Daoy (cell line): Measurements from ENCODE around the gene OTOP1. TPM values are rescaled to one million over a fixed set of nuclear protein-coding genes. Genes with fewer than 3 reads are reported as not detected.
"Not testable (repeated sequence)": the region's sequence is repeated elsewhere in the genome, so short reads cannot be mapped to it uniquely, and the experiment has no call there.

Experiments
- DNase-seq: peaks from one replicate; pipeline ENCODE4 v3.0.0-alpha.2; 2015; ENCODE audit warnings: low read depth
- total RNA-seq: library from RNA; depleted of rRNA; stranded (reverse); fragments of >200 nt; shearing (Covaris generic); gene quantifications from 2 replicates; pipeline ENCODE4 v1.2.3, GENCODE V29; 2014

Gene OTOP1
- total RNA-seq, 1 experiment from 2014 or later = not detected

- no peak for DNase-seq
Measured at GRCh38 chr4:4233610-4234009, 6.9 kb upstream of the OTOP1 start.

DNA sequence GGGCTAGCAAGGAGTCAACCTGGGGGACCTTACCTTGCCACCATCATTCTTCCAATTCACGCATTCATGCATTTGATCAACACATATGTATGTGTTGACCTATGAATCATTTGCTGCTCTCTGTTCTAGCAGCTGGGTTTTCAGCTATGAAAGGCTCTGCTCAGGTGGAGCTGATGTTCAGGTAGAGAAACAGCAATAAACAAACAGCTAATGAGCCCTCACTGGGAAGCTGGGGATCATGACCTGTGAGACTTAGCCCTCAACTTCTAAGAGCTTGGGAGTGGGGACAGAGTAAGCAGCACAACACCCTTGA is 1.6 kb upstream of the OTOP1 start:
- no peak for DNase-seq

- no peak for DNase-seq
Measured at GRCh38 chr4:4227510-4228355, 1.0 kb upstream of the OTOP1 start.

- DNase-seq = no peak
Measured at GRCh38 chr4:4225915-4226605, 669 bp downstream of the OTOP1 start.

GRCh38 chr4:4217113-4217512 is 9.6 kb downstream of the OTOP1 start:
- peak; percentile 19 for DNase-seq

DNA sequence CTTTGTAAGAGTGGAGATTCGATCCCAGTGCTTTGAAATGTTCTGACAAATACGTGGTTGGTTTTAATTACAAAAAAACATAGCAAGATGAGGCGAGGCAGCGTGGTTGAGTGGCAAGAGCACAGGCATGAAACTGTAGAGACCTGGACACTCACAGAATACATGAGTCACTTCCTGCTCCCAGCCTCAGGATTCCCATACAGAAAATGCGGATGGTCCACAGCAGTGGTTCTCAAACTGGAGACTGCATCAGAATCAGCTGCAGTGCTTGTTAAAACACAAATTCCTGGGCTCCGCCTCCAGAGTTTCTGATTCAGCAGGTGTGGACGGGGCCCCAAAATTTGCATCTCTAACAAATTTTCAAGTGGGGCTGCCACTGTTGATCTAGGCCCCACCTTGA is 10.1 kb downstream of the OTOP1 start:
- DNase-seq = peak; percentile 75

DNA sequence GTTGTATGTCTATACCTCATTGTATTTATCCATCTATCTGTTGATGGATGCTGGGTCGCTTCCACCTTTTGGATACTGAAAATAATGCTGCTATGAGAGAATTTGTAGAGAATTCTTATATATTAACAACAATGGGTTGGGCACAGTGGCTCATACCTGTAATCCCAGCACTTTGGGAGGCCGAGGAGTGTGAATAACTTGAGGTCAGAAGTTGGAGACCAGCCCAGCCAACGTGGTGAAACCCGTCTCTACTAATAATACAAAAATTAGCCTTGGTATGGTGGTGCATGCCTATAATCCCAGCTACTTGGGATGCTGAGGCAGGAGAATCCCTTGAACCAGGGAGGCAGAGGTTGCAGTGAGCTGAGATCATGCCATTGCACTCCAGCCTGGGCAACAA is 13.1 kb downstream of the OTOP1 start:
- not testable (repeated sequence) for DNase-seq

DNA sequence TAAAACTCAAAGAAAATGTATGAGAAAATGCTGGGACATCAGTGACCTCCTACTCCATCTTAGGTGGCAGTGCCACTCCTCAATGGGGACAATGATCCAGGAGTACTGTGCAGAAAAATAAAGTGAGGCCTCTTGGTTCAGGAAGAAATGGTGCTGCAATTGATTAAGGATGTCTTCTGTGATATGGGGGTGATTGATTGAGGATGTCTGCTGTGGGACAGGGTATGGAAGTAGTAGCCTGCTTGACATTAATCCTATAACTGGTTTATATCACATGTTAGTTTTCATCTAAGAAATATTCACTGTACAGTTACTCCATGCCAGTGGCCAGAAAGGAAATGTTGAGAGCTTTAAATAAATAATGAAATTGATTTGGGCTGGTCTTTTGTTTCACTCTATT is 20.5 kb downstream of the OTOP1 start:
- no peak for DNase-seq

DNA sequence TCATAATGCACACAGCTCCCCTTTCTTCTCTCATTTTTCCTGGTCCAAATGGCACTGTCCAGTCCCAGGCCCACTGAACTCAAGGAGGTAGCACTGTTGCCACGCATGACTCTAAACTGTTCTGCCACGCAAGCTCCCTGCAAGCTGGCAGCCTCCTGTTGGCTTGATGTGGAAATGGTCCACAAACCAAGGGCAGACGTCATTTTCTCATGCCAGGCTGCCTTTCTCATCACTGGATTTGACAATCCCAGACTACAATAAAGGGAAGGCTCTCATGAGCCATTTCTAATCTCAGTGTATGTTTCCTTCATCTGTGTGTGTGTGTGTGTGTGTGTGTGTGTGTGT is 22.4 kb downstream of the OTOP1 start:
- no peak for DNase-seq

DNA sequence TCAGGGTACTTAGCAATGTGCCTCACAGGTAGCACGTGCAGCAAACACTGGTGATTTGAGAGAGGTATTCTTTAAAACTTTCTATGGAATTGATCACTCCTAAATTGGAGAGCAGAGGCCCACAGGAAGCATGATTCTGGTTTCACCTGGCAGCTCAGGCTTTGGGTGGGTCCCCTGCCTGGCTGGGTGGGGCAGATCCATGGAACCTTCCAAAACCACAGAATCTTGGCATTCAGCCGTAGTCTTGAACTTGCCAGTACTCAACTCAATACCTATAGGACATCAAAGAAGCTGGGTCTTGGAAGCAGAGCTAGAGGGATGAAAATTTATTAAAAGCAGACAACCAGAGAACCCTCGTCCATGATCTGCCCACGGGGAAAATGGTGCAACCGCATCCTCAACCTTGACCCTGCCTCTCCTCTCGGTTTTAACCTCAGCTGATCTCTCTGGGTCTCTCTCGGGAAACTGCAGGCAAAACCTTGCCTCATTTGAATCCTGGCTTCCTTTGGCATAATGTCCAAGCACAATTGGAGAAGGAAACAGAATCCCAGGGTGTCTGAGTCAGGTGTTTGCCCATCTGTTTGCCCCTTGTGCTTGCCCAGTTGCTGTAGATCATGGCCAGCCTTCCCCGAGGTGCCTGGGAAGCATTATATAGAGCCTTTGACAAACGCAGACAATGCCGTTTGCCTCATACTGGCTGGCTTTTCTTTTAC is 22.9 kb downstream of the OTOP1 start:
- no peak for DNase-seq

GRCh38 chr4:4202510-4202909 is 24.2 kb downstream of the OTOP1 start:
- DNase-seq = peak; percentile 19

DNA sequence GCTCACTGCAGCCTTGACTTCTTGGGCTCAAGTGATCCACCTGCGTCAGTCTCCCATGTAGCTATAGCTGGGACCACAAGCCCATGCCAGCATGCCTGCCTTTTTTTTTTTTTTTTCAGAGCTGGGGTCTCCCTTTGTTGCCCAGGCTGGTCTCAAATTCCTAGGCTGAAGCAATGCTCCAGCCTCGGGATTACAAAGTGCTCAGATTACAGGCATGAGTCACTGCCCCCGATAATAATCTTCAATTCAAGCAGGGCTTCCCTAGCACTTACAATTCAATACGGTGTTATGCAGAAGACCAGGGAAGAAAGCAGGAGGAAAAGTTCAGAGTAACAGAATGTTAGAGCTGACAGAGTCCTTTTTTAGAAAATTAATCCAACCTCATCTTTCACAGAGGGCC is 26.1 kb downstream of the OTOP1 start:
- peak; percentile 16 for DNase-seq

- no peak for DNase-seq
Measured at GRCh38 chr4:4195354-4195753, 31.4 kb downstream of the OTOP1 start.

DNA sequence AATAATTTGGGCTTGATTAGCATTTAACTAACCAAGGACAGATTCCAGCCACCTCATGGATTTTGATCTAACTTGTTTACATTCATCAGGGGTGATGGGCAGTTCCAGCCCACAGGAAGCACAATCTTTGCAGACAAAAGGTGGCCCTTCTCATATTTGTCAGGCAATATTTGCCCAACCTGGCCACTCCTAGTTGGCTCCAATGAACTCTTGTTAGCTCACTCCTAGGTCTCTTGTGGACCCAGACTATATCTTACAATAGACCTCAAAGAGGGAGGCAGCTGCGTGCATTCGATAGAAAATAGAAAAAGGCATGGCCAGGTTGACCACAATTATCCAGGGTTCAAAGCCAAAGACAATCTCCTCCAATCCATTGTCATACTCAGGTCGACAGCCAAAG is 38.2 kb downstream of the OTOP1 start:
- DNase-seq = not testable (repeated sequence)

GRCh38 chr4:4185528-4185927 is 41.2 kb downstream of the OTOP1 start:
- DNase-seq = no peak

- DNase-seq = peak; percentile 39
Measured at GRCh38 chr4:4182835-4183568, 43.7 kb downstream of the OTOP1 start.

DNA sequence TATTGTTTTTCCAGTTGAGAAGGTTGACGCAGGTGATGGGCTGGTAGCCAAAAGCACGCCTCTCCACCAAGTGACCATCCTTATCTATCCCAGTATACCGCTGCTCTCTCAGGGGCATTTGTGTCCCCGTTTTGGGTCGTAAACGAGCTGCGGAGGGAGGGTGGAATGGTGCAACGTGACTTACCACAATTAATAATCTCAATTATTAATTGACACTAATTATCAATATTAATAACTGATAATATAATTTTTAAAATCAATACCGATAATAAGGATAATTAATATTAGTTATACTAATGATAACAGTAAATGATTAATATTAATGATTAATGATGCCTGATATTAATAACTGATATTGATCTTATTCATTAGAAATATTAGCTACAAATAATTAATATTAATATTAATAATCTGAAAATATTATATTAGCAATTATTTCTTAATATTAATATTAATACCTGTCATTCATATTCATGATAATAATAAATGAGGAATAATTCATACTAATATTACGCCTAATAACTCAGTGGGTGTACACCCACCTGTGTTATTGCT is 56.1 kb downstream of the OTOP1 start:
- DNase-seq = no peak

GRCh38 chr4:4167981-4168780 is 58.5 kb downstream of the OTOP1 start:
- DNase-seq = not testable (repeated sequence)

GRCh38 chr4:4166986-4167385 is 59.7 kb downstream of the OTOP1 start:
- DNase-seq = not testable (repeated sequence)

DNA sequence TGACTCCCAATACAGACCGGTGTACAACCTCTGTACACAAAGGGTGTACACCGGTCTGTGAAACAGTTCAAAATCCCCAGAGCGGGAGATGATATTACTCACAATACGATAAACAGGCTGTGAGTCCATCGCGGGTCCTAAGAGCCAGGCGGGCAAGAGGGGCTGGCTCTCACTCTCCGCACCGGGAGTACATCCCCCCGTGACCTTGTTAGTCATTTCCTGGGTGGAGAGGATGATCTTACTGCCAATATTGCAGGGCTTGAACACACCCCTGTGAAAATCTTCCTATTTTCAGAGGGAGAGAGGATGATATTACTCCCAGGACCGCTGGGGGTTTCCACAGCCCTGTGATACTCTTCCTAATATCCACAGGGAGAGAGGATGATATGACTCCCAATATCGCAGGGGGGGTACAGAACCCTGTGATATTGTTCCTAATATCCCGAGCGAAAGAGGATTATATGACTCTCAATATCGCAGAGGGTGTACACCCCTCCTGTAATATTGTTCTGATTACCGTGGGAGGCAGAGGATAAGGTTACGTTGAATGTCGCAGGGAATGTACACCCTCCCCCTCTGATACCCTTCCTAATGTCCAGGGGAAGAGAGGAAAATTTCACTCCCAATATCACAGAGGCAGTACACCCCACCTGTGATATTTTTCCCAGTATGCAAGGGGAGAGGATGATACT is 60.9 kb downstream of the OTOP1 start:
- DNase-seq = peak; percentile 62
